Astrocyte (in vitro differentiated cells and primary cell): Measurements from ENCODE around the gene SOX15. TPM values are rescaled to one million over a fixed set of nuclear protein-coding genes. Genes with fewer than 3 reads are reported as not detected.

Experiments
- DNase-seq: peaks from one replicate; pipeline ENCODE4 v3.0.0-alpha.2; 2010; ENCODE audit warnings: low read depth
- FAIRE-seq: peaks from 2 replicates; lab custom pipeline; 2011; peaks lifted over from hg19 to GRCh38; lab: Jason Lieb, UNC
- H2AFZ ChIP-seq: 2 replicates; pipeline ENCODE4 v1.6.0; 2012; ENCODE audit warnings: low read depth, low read length, inconsistent platforms
- H3K27ac ChIP-seq: 2 replicates; pipeline ENCODE4 v1.5.1; 2011; ENCODE audit warnings: low read depth, low read length, inconsistent platforms
- H3K27me3 ChIP-seq: 2 replicates; pipeline ENCODE4 v1.6.0; 2011; ENCODE audit warnings: low read length, inconsistent platforms; ENCODE audit not compliant: insufficient read depth
- H3K36me3 ChIP-seq: 2 replicates; pipeline ENCODE4 v1.5.1; 2011; ENCODE audit warnings: low read length, inconsistent platforms; ENCODE audit not compliant: insufficient read depth
- H3K4me1 ChIP-seq: 2 replicates; pipeline ENCODE4 v1.5.1; 2011; ENCODE audit warnings: low read length, inconsistent platforms; ENCODE audit not compliant: insufficient read depth
- H3K4me2 ChIP-seq: 2 replicates; pipeline ENCODE4 v1.6.0; 2012; ENCODE audit warnings: low read length, inconsistent platforms
- H3K4me3 ChIP-seq: 2 replicates; pipeline ENCODE4 v1.5.1; 2011; ENCODE audit warnings: low read depth, mild to moderate bottlenecking, low read length, inconsistent platforms; ENCODE audit not compliant: insufficient read depth
- H3K79me2 ChIP-seq: 2 replicates; pipeline ENCODE4 v1.6.0; 2012; ENCODE audit warnings: mild to moderate bottlenecking, low read length, inconsistent platforms; ENCODE audit not compliant: insufficient read depth
- H3K9ac ChIP-seq: 2 replicates; pipeline ENCODE4 v1.6.0; 2012; ENCODE audit warnings: mild to moderate bottlenecking, low read length, inconsistent platforms
- H3K9me3 ChIP-seq: 2 replicates; pipeline ENCODE4 v1.5.1; 2012; ENCODE audit warnings: low read depth, mild to moderate bottlenecking, low read length, inconsistent platforms; ENCODE audit not compliant: insufficient read depth
- H4K20me1 ChIP-seq: 2 replicates; pipeline ENCODE4 v1.6.0; 2012; ENCODE audit warnings: low read length, inconsistent platforms; ENCODE audit not compliant: insufficient read depth
- H3K27ac Mint-ChIP-seq: one replicate; pipeline ENCODE4 v1.8.0; 2021; ENCODE audit warnings: mild to moderate bottlenecking, mixed read lengths; ENCODE audit not compliant: unreplicated experiment
- H3K27me3 Mint-ChIP-seq: one replicate; pipeline ENCODE4 v1.8.0; 2021; ENCODE audit warnings: low read depth, mixed read lengths; ENCODE audit not compliant: unreplicated experiment
- H3K36me3 Mint-ChIP-seq: one replicate; pipeline ENCODE4 v1.8.0; 2021; ENCODE audit warnings: low read depth, mixed read lengths; ENCODE audit not compliant: unreplicated experiment
- H3K4me1 Mint-ChIP-seq: one replicate; pipeline ENCODE4 v1.8.0; 2021; ENCODE audit warnings: low read depth, mixed read lengths; ENCODE audit not compliant: unreplicated experiment
- H3K4me3 Mint-ChIP-seq: one replicate; pipeline ENCODE4 v1.8.0; 2021; ENCODE audit warnings: mild to moderate bottlenecking, moderate library complexity, mixed read lengths; ENCODE audit not compliant: unreplicated experiment
- H3K9me3 Mint-ChIP-seq: one replicate; pipeline ENCODE4 v1.8.0; 2021; ENCODE audit warnings: mild to moderate bottlenecking, mixed read lengths; ENCODE audit not compliant: unreplicated experiment
- CTCF ChIP-seq: IDR thresholded peaks from 2 replicates; pipeline ENCODE4 v1.5.1; 2011; ENCODE audit warnings: low read depth, mild to moderate bottlenecking, inconsistent platforms, low read length, moderate library complexity; ENCODE audit not compliant: insufficient read depth
- EZH2 ChIP-seq: IDR thresholded peaks from 2 replicates; pipeline ENCODE4 v1.6.1; 2012; ENCODE audit warnings: mild to moderate bottlenecking, low read length, inconsistent platforms; ENCODE audit not compliant: insufficient read depth
- total RNA-seq: library from RNA; stranded (reverse); gene quantifications from 2 replicates; pipeline ENCODE4 v1.2.1, GENCODE V29; 2021

The SOX15 gene
- total RNA-seq, 1 donor from 2014 or later = 4.0 TPM

GRCh38 chr17:7631398-7632380 lies 41.8 kb upstream of the SOX15 start:
- H3K9ac ChIP-seq = no peak overlapping the region
- Mint-ChIP-seq H3K4me3 (no peak overlapping the region), H3K27me3 (peaks cover 7% of the 10 kb centered on the region), H3K4me1 (no peaks in the 10 kb centered on the region), H3K36me3 (no peaks in the 10 kb centered on the region), H3K27ac (no peak overlapping the region), H3K9me3 (no peaks in the 10 kb centered on the region)
- TF ChIP-seq EZH2 = no peak
- TF ChIP-seq CTCF = no peak
- DNase-seq (no peak), FAIRE-seq (no peak)
- H3K27me3 ChIP-seq = no peaks in the 10 kb centered on the region
- H3K27ac ChIP-seq = no peak overlapping the region
- H3K79me2 ChIP-seq = peaks cover 5% of the 10 kb centered on the region
- no peak overlapping the region for H3K4me2 ChIP-seq
- no peaks in the 10 kb centered on the region for H3K36me3 ChIP-seq
- no peaks in the 10 kb centered on the region for H3K9me3 ChIP-seq
- no peak overlapping the region for H2AFZ ChIP-seq
- no peak overlapping the region for H3K4me3 ChIP-seq
- H4K20me1 ChIP-seq = peaks cover under 1% of the 10 kb centered on the region
- peaks cover 5% of the 10 kb centered on the region for H3K4me1 ChIP-seq

- no peak for FAIRE-seq
- Histone ChIP-seq H3K27me3 (no peaks in the 10 kb centered on the region), H4K20me1 (peaks cover 6% of the 10 kb centered on the region), H3K27ac (no peak within 1 kb of the TSS), H3K36me3 (no peaks in the 10 kb centered on the region), H3K79me2 (peaks cover 10% of the 10 kb centered on the region), H3K4me1 (peaks cover 6% of the 10 kb centered on the region), H3K9ac (no peak within 1 kb of the TSS), H3K4me2 (no peak within 1 kb of the TSS), H2AFZ (no peak within 1 kb of the TSS), H3K9me3 (no peaks in the 10 kb centered on the region), H3K4me3 (no peak within 1 kb of the TSS)
- no peaks in the 10 kb centered on the region for H3K4me1 Mint-ChIP-seq
- H3K27me3 Mint-ChIP-seq = peaks cover 7% of the 10 kb centered on the region
- H3K36me3 Mint-ChIP-seq = peaks cover 4% of the 10 kb centered on the region
- TF ChIP-seq CTCF = no peak
- TF ChIP-seq EZH2 = no peak
- H3K27ac Mint-ChIP-seq = no peak within 1 kb of the TSS
- no peak within 1 kb of the TSS for H3K4me3 Mint-ChIP-seq
- H3K9me3 Mint-ChIP-seq = no peaks in the 10 kb centered on the region
- no peak for DNase-seq
Measured at GRCh38 chr17:7629939-7630571, 40.2 kb upstream of the SOX15 start, which contains the start of gene SHBG. SHBG (plus strand) TSS chr17:7630135; CDS start chr17:7630173, 38 bp downstream.
